Ovary (tissue), 9 donors: ENCODE data around the gene CD101. TPM values are rescaled to one million over a fixed set of nuclear protein-coding genes. Genes with fewer than 3 reads are reported as not detected.

Source experiments
- DNase-seq, 5 donors: peaks; one replicate each; pipeline ENCODE4 v3.0.0-alpha.2; 2019 to 2020
- H3K27ac ChIP-seq, 2 donors: fragments of 200-600 bp; one replicate each; pipeline versions ENCODE4 v1.5.1 to v1.8.0; 2019 to 2022
- H3K27me3 ChIP-seq: fragments of 200-600 bp; one replicate; pipeline ENCODE4 v1.8.0; 2022
- H3K36me3 ChIP-seq: fragments of 200-600 bp; sonication (generic); one replicate; pipeline ENCODE4 v1.5.1; 2019
- H3K4me1 ChIP-seq: one replicate; pipeline ENCODE4 v1.8.1; 2013; ENCODE audit warnings: mild to moderate bottlenecking, moderate library complexity; ENCODE audit not compliant: insufficient read depth
- H3K4me3 ChIP-seq: fragments of 200-600 bp; sonication (generic); one replicate; pipeline ENCODE4 v1.5.1; 2017
- H3K9me3 ChIP-seq, 2 donors: fragments of 200-600 bp in 1 of 2; sonication (generic) in 1 of 2; one replicate each; pipeline versions ENCODE4 v1.5.1 to v1.8.1; 2013 to 2019; ENCODE audit warnings: mild to moderate bottlenecking in 1 of 2, moderate library complexity in 1 of 2
- EP300 ChIP-seq: sonication (generic); formaldehyde crosslinking; IDR thresholded peaks from one replicate; pipeline ENCODE4 v1.6.1; 2017; ENCODE audit warnings: antibody characterized with exemption
- POLR2A ChIP-seq: fragments of 450-650 bp; IDR thresholded peaks from one replicate; pipeline ENCODE4 v1.6.1; 2017; ENCODE audit warnings: antibody characterized with exemption, mild to moderate bottlenecking, moderate library complexity
- WGBS, 3 donors: extraction: QIAGEN DNeasy Blood & Tissue Kit in 1 of 3; methylation state at CpG; one replicate each; pipeline versions ENCODE4 v1.1.5 to v1.1.7; 2013 to 2017; 5-methylcytosine and 5-hydroxymethylcytosine counted together
- intact Hi-C, 4 donors: fragments of 100-400 bp; cut with DNase I; formaldehyde crosslinking; loops; one replicate each; pipeline versions ENCODE4 v1.11.0 to v1.15.1; 2022 to 2023
- polyA plus RNA-seq, 2 donors: library from polyadenylated mRNA; stranded (reverse); fragments of 200-250 nt in 1 of 2; fragments of 350-450 nt in 1 of 2; fragmentation: Illumina TruSeq in 1 of 2; extraction: RNeasy Lipid Tissue Mini Kit (QIAGEN cat#74804) in 1 of 2; gene quantifications; one replicate each; pipeline ENCODE4 v1.2.3, GENCODE V29; 2013 to 2014
- total RNA-seq, 7 donors: library from RNA; depleted of rRNA in 2 of 7; stranded (reverse); fragments of >200 nt in 2 of 7; fragmentation: NEBNext Ultra II Directional in 3 of 7; extraction: Animal tissue kit (Norgen Biotek cat#: 25700) in 3 of 7; gene quantifications; one replicate each; pipeline versions ENCODE4 v1.1.0 to v1.2.4, GENCODE V29; 2016 to 2023
- TF ChIP-seq, protein P1 (sequence below), 3 donors: fragments of 450-650 bp in 2 of 3; fragments of 200-600 bp in 1 of 3; IDR thresholded peaks; one replicate each; pipeline versions ENCODE4 v1.5.1 to v1.8.0; 2016 to 2022; ENCODE audit warnings: antibody characterized with exemption in 3 of 3, mild to moderate bottlenecking in 1 of 3
- donor health status: DM: no; HTN: no; CAD: no; lungs with moderate emphysema.
- donor health status: DM: no; HTN: no; CAD: no.
- donor health status: Bipolar disorder and iron deficiency.
- donor health status: DM: yes; HTN: yes; CAD: no.
- donor health status: DM: no; HTN: no; CAD: no.
- donor health status: DM: yes; HTN: yes; CAD: no.

CD101 gene
- total and polyA plus RNA-seq, 9 donors, result 0.30 to 1.6 (median 1.1) TPM

DNA sequence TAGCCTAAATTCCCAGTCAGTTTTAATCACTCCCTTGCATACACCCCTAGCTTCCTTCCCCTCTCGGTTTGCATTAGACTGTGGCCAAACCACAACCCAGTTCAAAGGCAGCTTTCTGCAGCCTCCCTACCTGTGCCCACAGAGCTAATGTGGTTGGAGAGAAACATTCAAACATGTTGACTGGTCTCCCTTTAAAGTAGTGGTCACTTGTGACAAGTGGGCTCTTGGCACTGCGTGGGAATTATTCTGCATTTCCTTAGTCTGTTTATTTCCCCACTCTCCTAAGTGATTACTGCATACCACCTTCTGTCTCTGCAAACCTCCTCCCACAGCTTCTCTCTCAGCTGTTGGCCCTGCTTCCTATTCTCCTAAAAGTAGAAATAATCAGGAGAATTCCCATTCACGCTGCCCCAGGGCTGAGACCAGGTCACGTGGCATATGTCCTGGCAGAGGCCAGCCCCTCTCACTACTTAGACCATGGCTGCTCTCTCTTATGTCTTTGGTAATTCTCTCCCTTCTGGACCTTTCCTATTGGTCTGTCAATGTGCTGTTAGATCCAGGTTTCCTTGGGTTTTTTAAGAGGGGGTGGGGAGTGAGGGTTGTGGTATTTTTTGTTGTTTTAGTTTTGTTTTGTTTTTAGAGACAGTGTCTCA lies 38.4 kb upstream of the CD101 start:
- Histone ChIP-seq H3K36me3 (no peaks in the 10 kb centered on the region), H3K27ac (no peak overlapping the region), H3K9me3 (no peaks in the 10 kb centered on the region), H3K4me3 (no peak overlapping the region), H3K4me1 (no peaks in the 10 kb centered on the region), H3K27me3 (no peaks in the 10 kb centered on the region)
- intact Hi-C loops, result no loop called here
- WGBS, 3 donors, result 69 to 75% (median 73%) methylated on average over 4 of the region's 4 CpGs
- no peak for DNase-seq
- no peak for TF ChIP-seq EP300
- no peak for TF ChIP-seq POLR2A
- TF ChIP-seq, protein P1, sequence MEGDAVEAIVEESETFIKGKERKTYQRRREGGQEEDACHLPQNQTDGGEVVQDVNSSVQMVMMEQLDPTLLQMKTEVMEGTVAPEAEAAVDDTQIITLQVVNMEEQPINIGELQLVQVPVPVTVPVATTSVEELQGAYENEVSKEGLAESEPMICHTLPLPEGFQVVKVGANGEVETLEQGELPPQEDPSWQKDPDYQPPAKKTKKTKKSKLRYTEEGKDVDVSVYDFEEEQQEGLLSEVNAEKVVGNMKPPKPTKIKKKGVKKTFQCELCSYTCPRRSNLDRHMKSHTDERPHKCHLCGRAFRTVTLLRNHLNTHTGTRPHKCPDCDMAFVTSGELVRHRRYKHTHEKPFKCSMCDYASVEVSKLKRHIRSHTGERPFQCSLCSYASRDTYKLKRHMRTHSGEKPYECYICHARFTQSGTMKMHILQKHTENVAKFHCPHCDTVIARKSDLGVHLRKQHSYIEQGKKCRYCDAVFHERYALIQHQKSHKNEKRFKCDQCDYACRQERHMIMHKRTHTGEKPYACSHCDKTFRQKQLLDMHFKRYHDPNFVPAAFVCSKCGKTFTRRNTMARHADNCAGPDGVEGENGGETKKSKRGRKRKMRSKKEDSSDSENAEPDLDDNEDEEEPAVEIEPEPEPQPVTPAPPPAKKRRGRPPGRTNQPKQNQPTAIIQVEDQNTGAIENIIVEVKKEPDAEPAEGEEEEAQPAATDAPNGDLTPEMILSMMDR (IDR thresholded peaks at IDR 0.05), result no peak

DNA sequence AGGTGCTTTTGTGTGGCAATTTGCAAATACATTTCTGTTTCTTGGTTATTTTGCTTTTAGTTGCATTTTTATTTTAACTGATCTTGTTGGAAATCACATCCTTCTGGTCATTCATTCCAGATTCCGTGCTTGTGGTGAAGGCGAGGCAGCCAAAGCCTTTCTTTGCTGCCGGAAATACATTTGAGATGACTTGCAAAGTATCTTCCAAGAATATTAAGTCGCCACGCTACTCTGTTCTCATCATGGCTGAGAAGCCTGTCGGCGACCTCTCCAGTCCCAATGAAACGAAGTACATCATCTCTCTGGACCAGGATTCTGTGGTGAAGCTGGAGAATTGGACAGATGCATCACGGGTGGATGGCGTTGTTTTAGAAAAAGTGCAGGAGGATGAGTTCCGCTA lies 34.8 kb upstream of the CD101 start:
- no peak for DNase-seq
- Histone ChIP-seq H3K9me3 (no peaks in the 10 kb centered on the region), H3K36me3 (no peaks in the 10 kb centered on the region), H3K27ac (no peak overlapping the region), H3K4me1 (no peaks in the 10 kb centered on the region), H3K4me3 (no peak overlapping the region), H3K27me3 (no peaks in the 10 kb centered on the region)
- no peak for TF ChIP-seq EP300
- TF ChIP-seq, protein P1 (IDR thresholded peaks at IDR 0.05), result no peak
- TF ChIP-seq POLR2A, result no peak
- WGBS, 3 donors, result 94 to 95% (median 94%) methylated on average over 11 of the region's 11 CpGs
- intact Hi-C loops, result no loop called here

GRCh38 chr1:116968724-116969123 lies 32.8 kb upstream of the CD101 start:
- Histone ChIP-seq H3K4me1 (no peaks in the 10 kb centered on the region), H3K9me3 (no peaks in the 10 kb centered on the region), H3K4me3 (no peak overlapping the region), H3K36me3 (no peaks in the 10 kb centered on the region), H3K27ac (no peak overlapping the region), H3K27me3 (no peaks in the 10 kb centered on the region)
- TF ChIP-seq POLR2A, result no peak
- TF ChIP-seq, protein P1 (IDR thresholded peaks at IDR 0.05), result no peak
- no peak for TF ChIP-seq EP300
- intact Hi-C loops, result no loop called here
- DNase-seq, result no peak
- WGBS, 3 donors, result 62 to 85% (median 80%) methylated on average over 3 of the region's 3 CpGs

- WGBS, 3 donors, result 76 to 89% (median 82%) methylated on average over 4 of the region's 4 CpGs
- Histone ChIP-seq H3K36me3 (no peaks in the 10 kb centered on the region), H3K27me3 (no peaks in the 10 kb centered on the region), H3K9me3 (peaks cover 0 to 3% of the 10 kb centered on the region in 2 donors), H3K27ac (no peak overlapping the region), H3K4me1 (no peaks in the 10 kb centered on the region), H3K4me3 (no peak overlapping the region)
- intact Hi-C loops, result no loop called here
- TF ChIP-seq, protein P1 (IDR thresholded peaks at IDR 0.05), result no peak
- no peak for TF ChIP-seq POLR2A
- TF ChIP-seq EP300, result no peak
- DNase-seq, result no peak
Measured at GRCh38 chr1:116971258-116971860, 30.2 kb upstream of the CD101 start.
